Caco-2 (cell line): Measurements from ENCODE around the gene EPS8L1. TPM values are rescaled to one million over a fixed set of nuclear protein-coding genes. Genes with fewer than 3 reads are reported as not detected.

ENCODE experiments used
- BruUV-seq: library from RNA; stranded (reverse); fragments of 400-500 nt; replicated peaks from 2 replicates; lab custom pipeline; 2021; lab: Mats Ljungman, UMichigan
- CTCF ChIA-PET: fragments of 300-600 bp; sonication (Branson Sonifier 250); formaldehyde crosslinking; loops from one replicate; lab custom pipeline; 2022; ENCODE audit warnings: antibody characterized with exemption; lab: Charles Lee
- POLR2A ChIA-PET: fragments of 300-600 bp; sonication (Branson Sonifier 250); formaldehyde crosslinking; loops from one replicate; lab custom pipeline; 2022; ENCODE audit warnings: antibody characterized with exemption; lab: Charles Lee
- DNase-seq, 2 experiments: peaks; one replicate each; pipeline versions ENCODE4 v3.0.0 to v3.0.0-alpha.2; 2020 to 2022
- H3K27me3 ChIP-seq: replicated peaks from 2 replicates; pipeline ENCODE4 v1.6.0; 2011; ENCODE audit warnings: low read length; ENCODE audit not compliant: control insufficient read depth, insufficient read depth
- H3K36me3 ChIP-seq: 2 replicates; pipeline ENCODE4 v1.5.1; 2011; ENCODE audit warnings: low read length; ENCODE audit not compliant: control insufficient read depth, insufficient read depth
- H3K4me1 ChIP-seq: fragments of 250-450 bp; sonication (Bioruptor Pico); 2 replicates; pipeline ENCODE4 v1.5.1; 2020; ENCODE audit warnings: mild to moderate bottlenecking
- H3K4me3 ChIP-seq: 2 replicates; pipeline ENCODE4 v1.5.1; 2011; ENCODE audit warnings: low read depth, mild to moderate bottlenecking, control low read depth, low read length
- H3K9me3 ChIP-seq: fragments of 250-450 bp; sonication (Bioruptor Pico); 2 replicates; pipeline ENCODE4 v1.5.1; 2020; ENCODE audit warnings: mild to moderate bottlenecking, moderate library complexity
- H3K27ac Mint-ChIP-seq: one replicate; pipeline ENCODE4 v1.8.0; 2022; ENCODE audit warnings: mixed read lengths; ENCODE audit not compliant: unreplicated experiment
- H3K27me3 Mint-ChIP-seq: one replicate; pipeline ENCODE4 v1.8.0; 2022; ENCODE audit warnings: mixed read lengths; ENCODE audit not compliant: insufficient read depth, unreplicated experiment
- H3K36me3 Mint-ChIP-seq: one replicate; pipeline ENCODE4 v1.8.0; 2022; ENCODE audit warnings: mild to moderate bottlenecking, mixed read lengths; ENCODE audit not compliant: insufficient read depth, unreplicated experiment
- H3K4me1 Mint-ChIP-seq: one replicate; pipeline ENCODE4 v1.8.0; 2022; ENCODE audit warnings: low read depth, mixed read lengths; ENCODE audit not compliant: unreplicated experiment
- H3K4me3 Mint-ChIP-seq: one replicate; pipeline ENCODE4 v1.8.0; 2022; ENCODE audit warnings: mild to moderate bottlenecking, moderate library complexity, mixed read lengths; ENCODE audit not compliant: unreplicated experiment
- H3K9me3 Mint-ChIP-seq: one replicate; pipeline ENCODE4 v1.8.0; 2022; ENCODE audit warnings: mixed read lengths; ENCODE audit not compliant: unreplicated experiment
- CTCF ChIP-seq, 2 experiments: fragments of 200-600 bp in 1 of 2; IDR thresholded peaks; 1 replicate in 1 of 2; 2 replicates in 1 of 2; pipeline versions ENCODE4 v1.5.1 to v1.8.0; 2011 to 2022; ENCODE audit warnings: antibody characterized with exemption in 1 of 2, control low read depth in 1 of 2, inconsistent platforms in 1 of 2, low read depth in 1 of 2, low read length in 1 of 2, mild to moderate bottlenecking in 1 of 2, moderate library complexity in 1 of 2; ENCODE audit not compliant: insufficient read depth in 1 of 2, severe bottlenecking in 1 of 2, unreplicated experiment in 1 of 2
- intact Hi-C: fragments of 100-400 bp; cut with micrococcal nuclease; formaldehyde crosslinking; loops from one replicate; pipeline ENCODE4 v1.10.0; 2022; ENCODE audit not compliant: unreplicated experiment
- total RNA-seq: library from RNA; stranded (reverse); gene quantifications from 2 replicates; pipeline ENCODE4 v1.2.3, GENCODE V29; 2022

EPS8L1 gene
- total RNA-seq, 1 experiment from 2014 or later = 135 TPM

DNA sequence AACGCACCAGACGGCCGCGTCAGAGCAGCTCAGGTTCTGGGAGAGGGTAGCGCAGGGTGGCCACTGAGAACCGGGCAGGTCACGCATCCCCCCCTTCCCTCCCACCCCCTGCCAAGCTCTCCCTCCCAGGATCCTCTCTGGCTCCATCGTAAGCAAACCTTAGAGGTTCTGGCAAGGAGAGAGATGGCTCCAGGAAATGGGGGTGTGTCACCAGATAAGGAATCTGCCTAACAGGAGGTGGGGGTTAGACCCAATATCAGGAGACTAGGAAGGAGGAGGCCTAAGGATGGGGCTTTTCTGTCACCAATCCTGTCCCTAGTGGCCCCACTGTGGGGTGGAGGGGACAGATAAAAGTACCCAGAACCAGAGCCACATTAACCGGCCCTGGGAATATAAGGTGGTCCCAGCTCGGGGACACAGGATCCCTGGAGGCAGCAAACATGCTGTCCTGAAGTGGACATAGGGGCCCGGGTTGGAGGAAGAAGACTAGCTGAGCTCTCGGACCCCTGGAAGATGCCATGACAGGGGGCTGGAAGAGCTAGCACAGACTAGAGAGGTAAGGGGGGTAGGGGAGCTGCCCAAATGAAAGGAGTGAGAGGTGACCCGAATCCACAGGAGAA is 39.9 kb downstream of the EPS8L1 start:
- Mint-ChIP-seq H3K4me3 (peak overlapping the region; percentile 90), H3K27ac (peak overlapping the region; percentile 82), H3K4me1 (peaks cover 18% of the 10 kb centered on the region), H3K36me3 (peaks cover 27% of the 10 kb centered on the region), H3K27me3 (no peaks in the 10 kb centered on the region), H3K9me3 (no peaks in the 10 kb centered on the region)
- DNase-seq = no peak
- peak overlapping the region; percentile 88 for H3K4me3 ChIP-seq
- POLR2A ChIA-PET = interaction anchor here (0.7 kb wide), 1 partner anchor 388 kb away, joined by 3 read pairs; no protein-coding TSS in a partner anchor
- H3K36me3 ChIP-seq = no peaks in the 10 kb centered on the region; the same call in 1 of the 2 replicates
- no peaks in the 10 kb centered on the region for H3K9me3 ChIP-seq
- peaks cover 15% of the 10 kb centered on the region; the same call in 1 of the 2 replicates for H3K4me1 ChIP-seq
- CTCF ChIA-PET = no interaction called here
- intact Hi-C loops = loop anchor here (2.0 kb wide), 1 partner anchor 51 kb away; the partner anchor contains the start of gene DNAAF3
- H3K27me3 ChIP-seq = no peaks in the 10 kb centered on the region
- no peak for TF ChIP-seq CTCF (IDR thresholded peaks at IDR 0.05; ENCODE audit: insufficient read depth in 1 of 2, low read depth in 1 of 2, low read length in 1 of 2, severe bottlenecking in 1 of 2, unreplicated experiment in 1 of 2)
- BruUV-seq = TSS peak; percentile 28

DNA sequence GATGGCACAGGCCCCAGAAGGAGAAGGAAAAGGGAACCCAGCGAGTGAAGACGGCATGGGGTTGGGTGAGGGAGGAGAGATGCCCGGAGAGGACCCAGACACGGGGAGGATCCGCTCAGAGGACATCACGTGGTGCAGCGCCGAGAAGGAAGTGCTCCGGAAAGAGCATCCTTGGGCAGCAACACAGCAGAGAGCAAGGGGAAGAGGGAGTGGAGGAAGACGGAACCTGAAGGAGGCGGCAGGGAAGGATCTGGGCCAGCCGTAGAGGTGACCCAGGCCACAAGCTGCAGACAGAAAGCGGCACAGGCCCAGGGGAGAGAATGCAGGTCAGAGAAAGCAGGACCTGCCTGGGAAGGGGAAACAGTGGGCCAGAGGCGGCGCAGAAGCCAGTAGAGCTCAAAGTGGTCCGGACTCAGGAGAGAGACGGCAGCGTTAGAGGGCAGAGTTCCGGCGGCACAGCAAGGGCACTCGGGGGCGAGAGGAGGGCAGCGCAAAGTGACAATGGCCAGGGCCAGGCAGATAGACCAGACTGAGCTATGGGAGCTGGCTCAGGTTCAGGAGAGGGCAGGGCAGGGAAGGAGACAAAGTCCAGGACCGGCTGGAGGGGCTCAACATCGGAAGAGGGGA is 40.7 kb downstream of the EPS8L1 start:
- no peaks in the 10 kb centered on the region; the same call in 1 of the 2 replicates for H3K36me3 ChIP-seq
- peaks cover 20% of the 10 kb centered on the region for H3K36me3 Mint-ChIP-seq
- no peaks in the 10 kb centered on the region for H3K27me3 Mint-ChIP-seq
- intact Hi-C loops = loop anchor here (2.0 kb wide), 1 partner anchor 50 kb away; the partner anchor contains the start of gene DNAAF3
- H3K27me3 ChIP-seq = no peaks in the 10 kb centered on the region
- BruUV-seq = no TSS peak
- H3K9me3 ChIP-seq = no peaks in the 10 kb centered on the region
- no peak for TF ChIP-seq CTCF (IDR thresholded peaks at IDR 0.05; ENCODE audit: insufficient read depth in 1 of 2, low read depth in 1 of 2, low read length in 1 of 2, severe bottlenecking in 1 of 2, unreplicated experiment in 1 of 2)
- H3K9me3 Mint-ChIP-seq = no peaks in the 10 kb centered on the region
- peak overlapping the region; percentile 88 for H3K4me3 ChIP-seq
- H3K4me1 Mint-ChIP-seq = peaks cover 18% of the 10 kb centered on the region
- ChIA-PET POLR2A (interaction anchor here (0.5 to 0.6 kb wide), 2 partner anchors 104 to 538 kb away, joined by 3 read pairs; no protein-coding TSS in a partner anchor), CTCF (interaction anchor here (1.1 kb wide), 1 partner anchor 30 kb away, joined by 5 read pairs; no protein-coding TSS in a partner anchor)
- H3K4me1 ChIP-seq = peaks cover 17% of the 10 kb centered on the region; the same call in 1 of the 2 replicates
- H3K4me3 Mint-ChIP-seq = peak overlapping the region; percentile 90
- DNase-seq = peak in 1 of 2 experiments; percentile 35
- peak overlapping the region; percentile 82 for H3K27ac Mint-ChIP-seq
